HG03135 (cell line): ENCODE results near the gene PSMD8.
"Not testable (repeated sequence)": the region's sequence is repeated elsewhere in the genome, so short reads cannot be mapped to it uniquely, and the experiment has no call there.

ENCODE experiments used
- ATAC-seq: cut with Tn5 transposase; IDR thresholded peaks from one replicate; pipeline ENCODE4 v1.9.1; 2021; ENCODE audit warnings: mild to moderate bottlenecking, moderate library complexity; ENCODE audit not compliant: unreplicated experiment

The PSMD8 gene

DNA sequence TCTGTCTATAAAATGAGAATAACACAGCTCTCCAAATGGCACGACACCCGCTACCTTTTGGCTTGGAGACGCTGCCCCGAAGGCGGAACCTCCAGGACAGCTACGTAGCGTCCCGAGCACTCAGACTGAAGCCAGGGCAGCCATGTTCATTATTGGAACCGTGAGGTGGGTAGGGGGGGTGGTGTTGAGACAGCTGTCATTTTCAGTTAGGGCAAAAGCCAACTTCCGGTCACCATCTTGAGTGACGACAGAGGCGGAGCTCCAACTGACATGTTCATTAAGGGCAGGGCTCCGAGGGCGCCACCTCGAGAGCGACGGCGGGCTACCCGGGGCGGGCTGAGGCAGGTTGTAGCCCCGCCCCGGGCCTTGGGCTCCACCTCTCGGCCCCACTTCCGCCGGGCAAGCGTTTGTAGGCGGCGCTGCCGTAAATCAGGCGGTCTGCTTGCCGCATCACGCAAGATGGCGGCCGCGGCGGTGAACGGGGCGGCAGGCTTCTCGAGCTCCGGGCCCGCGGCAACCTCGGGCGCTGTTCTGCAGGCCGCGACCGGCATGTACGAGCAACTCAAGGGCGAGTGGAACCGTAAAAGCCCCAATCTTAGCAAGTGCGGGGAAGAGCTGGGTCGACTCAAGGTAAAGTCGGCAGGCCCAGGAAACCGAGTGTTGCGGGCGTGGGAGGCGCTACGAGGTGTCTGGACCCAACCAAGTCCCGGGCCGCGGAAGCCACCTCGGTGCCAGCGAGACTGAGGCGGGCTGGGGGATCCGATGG is at the start of gene PSMD8:
Gene PSMD8, plus strand, starts transcription at position 240 of the 766 bp plus-strand sequence. Its CDS starts 31 bp downstream, at position 271.
- ATAC-seq, result peak; percentile 95

- no peak for ATAC-seq
These were observed 47.8 kb upstream of the PSMD8 start for GRCh38 chr19:38326591-38326990.

DNA sequence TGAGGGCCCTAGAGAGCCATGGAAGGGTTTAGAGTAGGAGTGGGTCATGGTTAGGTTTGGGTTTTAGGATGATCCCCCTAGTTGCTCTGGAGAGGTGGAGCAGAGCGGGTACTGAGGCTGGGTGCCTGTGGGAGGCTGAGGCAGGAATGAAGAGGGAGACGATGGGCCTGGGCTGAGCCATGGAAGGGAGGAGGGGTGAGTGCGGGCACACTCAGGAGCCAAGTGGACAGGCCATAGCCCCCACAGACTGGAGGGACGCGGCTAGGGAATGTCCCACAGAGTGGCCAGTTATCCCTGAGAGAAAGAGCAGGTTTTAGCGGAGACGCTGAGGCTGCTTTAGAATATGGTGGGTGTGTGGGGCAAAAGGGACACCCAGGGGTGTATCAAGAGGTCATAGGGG is 44.7 kb upstream of the PSMD8 start:
- ATAC-seq, result no peak

DNA sequence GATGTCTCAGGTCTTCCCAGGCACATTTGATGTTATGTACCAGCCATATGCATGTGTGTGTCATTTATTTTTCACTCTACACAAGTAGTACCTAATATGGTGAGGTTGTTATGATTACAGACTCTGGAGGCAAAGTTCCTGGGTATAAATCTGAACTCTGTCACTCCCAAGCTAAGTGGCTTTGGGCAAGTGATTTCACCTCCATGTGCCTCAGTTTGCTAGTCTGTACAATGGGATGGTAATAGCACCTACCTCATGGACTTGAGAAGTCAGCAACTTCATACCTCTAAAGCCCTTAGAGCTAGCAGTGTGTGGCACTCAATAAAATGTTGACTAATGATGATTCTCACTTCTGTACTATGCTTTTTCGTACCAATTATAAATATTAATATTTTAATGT is 42.6 kb upstream of the PSMD8 start:
- ATAC-seq, result no peak

DNA sequence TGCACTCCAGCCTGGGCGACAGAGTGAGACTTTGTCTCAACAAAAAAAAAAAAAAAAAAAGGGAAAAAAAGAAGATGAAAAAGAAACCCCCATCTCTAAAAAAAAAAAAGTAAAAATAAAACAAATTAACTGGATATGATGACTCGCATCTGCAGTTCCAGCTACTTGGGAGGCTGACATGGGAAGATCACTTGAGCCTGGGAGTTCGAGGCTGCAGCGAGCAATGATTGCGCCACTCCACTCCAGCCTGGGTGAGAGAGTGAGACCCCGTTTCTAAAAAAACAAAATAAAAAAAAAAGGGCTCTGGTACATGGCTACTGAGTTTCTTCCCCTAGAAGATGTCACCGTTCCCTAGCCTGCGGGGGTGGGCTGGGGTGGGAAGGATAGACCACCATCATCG is 41.1 kb upstream of the PSMD8 start:
- ATAC-seq, result no peak

DNA sequence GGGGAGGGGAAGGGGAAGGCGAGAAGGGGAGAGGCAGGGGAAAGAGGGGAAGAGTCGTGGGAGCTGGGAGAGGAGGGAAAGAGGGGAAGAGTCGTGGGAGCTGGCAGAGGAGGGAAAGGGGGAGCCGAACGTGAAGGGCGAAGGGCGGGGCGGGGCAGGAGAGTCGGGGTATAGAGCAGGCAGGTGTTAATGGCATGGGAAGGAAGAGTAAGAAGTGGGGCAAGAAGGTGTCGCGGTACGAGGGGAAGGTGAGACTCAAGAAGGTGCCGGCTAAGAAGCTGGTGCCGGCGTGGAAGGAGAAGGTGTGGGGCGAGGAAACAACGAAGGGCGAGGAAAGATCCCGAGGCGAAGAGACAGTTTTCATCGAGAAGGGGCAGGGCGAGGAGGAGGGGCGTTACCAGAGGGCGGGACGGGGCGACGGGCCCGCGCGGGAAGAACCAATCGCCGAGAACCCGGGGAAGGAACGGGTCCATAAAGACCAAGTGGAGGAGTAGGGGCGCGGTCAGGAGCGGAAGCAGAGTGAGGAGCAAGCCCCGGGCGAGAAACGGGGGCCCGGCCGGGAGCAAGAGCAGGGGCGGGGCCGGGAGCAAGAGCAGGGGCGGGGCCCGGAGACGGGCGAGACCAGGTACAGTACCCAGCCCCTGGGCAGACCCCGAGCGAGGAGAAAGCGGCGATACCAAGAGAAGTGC is 38.3 kb upstream of the PSMD8 start:
- ATAC-seq, result peak; percentile 66

- ATAC-seq, result peak; percentile 54
These were observed 37.6 kb upstream of the PSMD8 start for GRCh38 chr19:38336638-38337359.

DNA sequence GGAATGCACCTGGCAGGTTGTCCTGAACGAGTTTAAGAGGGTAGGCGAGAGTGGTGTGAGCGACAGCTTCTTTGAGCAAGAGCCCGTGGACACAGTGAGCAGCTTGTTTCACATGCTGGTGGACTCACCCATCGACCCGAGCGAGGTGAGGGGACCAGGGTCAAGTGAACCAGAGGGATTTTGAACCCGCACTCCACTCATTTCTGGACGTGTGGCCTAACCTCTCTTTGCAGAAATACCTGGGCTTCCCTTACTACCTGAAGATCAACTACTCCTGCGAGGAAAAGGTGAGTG is 37.1 kb upstream of the PSMD8 start:
- ATAC-seq, result no peak

DNA sequence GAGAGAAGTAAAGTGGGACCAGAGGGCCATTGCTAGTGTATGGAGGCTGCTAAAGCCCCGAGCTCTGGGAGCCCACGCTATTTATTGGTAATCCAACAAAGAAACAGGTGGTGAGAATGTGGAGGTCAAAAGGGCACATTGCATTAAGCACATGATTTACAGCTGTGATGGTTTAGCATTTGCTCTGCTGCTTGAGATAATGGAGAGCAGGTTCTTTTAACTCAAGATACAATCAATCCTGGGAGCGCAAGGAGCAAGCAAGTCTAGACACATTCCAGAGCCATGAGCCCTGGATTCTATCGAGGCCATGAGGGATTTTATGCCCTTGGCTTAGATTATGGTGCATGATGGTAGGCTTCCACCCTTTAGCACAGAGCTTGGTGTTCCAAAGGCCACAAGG is 35.4 kb upstream of the PSMD8 start:
- not testable (repeated sequence) for ATAC-seq

DNA sequence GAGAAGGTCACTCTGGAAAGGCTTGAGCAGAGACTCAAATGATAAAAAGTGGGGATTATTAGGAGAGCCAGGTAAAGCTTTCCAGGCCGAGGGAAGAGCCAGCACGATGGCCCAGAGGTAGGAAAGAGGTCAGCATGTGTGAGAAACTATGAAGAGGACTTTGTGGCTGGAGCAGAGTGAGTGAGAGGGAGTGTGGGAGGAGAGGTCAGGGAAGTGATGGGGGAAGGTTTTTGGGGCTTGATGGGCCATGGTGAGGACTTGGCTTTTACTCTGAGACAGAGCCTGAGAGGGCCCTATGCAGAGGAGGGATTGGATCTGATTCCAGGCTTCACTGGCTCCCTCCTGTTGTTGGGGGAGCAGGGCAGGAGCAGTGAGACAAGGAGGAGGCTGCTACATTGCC is 33.4 kb upstream of the PSMD8 start:
- ATAC-seq, result no peak

DNA sequence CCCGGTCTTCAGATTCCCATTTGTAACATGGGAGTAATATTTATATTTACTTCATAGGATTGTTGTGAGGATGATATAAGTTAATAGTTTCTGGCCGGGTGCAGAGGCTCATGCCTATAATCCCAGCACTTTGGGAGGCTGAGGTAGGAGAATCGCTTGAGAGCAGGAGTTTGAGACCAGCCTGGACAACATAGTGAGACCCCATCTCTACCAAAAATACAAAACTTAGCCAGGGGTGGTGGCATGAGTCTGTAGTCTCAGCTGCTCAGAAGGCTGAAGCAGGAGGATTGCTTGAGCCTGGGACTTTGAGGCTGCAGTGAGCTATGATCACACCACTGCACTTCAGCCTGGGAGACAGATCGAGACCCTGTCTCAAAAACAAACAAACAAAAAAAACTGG is 27.5 kb upstream of the PSMD8 start:
- ATAC-seq, result no peak

- no peak for ATAC-seq
These were observed 23.5 kb upstream of the PSMD8 start for GRCh38 chr19:38350883-38351282.

GRCh38 chr19:38351865-38352395 is 22.4 kb upstream of the PSMD8 start:
- ATAC-seq, result no peak

DNA sequence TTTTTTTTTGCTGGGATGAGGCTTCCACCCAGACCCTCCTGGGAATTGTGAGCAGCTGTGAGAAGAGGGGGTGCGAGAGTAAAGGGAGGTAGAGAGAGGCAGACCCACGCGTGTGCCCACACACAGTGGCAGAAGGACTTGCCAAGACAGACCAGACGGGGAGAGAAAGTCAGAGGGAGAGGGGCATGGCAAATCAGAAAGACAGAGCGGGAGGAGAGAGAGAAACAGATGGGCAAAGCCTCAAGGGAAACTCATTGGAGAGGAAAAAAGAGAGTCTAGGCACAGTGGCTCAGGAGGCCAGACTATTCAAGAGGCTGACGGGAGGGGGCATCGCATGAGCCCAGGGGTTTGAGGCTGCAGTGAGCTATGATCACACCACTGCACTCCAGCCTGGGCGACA is 21.8 kb upstream of the PSMD8 start:
- no peak for ATAC-seq

DNA sequence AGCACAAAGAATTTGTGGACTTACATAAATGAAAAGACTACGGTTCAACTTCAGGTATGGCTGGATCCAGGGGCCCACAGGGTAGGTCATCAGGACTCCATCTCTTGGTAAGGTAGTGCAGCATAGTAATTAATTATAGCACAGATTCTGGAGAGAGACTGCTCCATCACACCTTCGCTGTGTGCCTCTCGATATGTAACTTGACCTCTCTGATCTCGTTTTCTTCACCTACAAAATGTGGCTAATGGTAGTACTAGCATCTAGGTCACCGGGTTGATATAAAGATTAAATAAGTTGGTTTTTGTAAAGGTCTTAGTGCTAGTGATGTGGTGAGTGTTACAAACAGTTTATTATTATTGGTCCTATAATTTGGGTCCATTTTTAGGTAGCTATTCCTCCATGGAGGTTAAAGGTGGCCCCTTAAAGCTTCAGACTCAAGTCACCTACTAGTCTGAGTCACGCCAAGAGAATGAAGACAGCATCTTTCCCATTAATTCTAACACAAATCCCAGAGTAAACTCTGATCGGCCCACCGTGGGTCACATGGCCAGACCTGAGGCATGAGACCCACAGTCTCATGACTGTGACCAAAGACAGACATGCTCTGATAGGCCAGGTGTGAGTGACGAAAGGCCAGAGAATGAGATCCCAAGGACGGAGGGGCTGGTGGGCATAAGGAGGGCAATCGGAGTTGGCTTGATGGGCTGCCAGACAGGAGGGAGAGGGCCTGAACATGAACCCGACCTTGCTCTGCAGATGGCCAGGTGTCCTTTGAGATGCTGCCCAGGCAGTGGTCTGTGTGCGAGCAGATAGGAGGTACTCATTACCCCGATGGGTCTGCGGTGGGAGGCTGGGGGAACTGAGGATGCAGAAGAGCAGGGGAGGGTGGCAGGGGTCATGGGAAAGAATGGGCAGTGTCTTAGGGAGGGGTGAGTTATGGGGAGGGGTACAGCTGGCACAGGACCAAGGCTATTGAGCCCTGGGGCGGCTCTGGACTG is 18.3 kb upstream of the PSMD8 start:
- no peak for ATAC-seq

DNA sequence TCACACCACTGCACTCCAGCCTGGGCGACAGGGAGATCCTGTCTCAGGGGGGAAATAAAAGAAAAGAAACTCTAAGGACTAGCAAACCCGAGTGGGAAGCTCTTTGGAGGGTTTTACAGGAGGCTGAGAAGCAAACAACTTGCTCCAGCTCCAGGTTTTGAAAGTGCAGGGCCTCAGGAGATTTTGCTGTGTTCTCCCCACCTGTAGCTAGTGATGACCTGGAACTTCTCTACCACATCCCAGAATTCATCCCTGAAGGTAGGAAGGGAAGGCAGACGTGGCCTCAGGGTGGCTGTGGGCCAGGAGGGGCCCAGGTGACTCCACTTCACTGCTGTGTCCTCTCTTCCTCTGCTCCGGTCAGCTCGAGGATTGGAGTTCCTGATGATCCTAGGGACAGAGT is 16.3 kb upstream of the PSMD8 start:
- ATAC-seq, result no peak

DNA sequence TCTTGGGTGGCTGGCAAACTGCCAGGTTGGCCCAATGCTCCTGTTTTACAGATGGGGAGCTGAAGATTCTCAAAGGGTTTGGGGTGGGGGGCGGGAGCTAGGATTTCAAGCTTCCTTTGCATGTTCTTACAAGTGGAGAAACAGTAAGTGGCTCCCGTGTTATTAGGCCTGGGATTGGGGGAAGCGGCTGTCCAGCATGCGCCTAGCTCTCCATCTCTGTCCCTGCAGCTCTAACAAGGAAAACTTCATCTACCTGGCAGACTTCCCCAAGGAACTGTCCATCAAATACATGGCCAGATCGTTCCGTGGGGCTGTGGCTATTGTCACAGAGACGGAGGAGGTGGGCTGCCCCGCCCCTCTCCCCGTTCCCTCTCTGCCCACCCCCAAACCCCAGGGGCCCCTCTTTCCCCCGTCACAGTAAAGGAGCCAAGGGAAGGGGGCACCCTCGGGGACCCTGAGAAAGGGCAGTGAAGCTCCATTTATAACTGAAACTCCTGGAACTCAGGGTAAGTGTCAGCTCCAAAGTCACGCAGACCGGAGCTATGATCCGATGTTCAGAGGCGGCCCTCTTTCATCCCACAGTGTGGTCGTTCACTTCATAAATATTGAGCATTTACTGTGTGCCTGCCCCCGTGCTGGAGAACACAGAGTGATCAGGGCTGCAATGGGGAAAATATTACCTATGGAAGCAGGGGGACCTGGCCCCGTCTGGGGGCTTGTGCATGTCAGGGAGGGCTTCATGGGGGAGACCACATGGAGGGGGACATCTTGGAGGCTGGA is 14.9 kb upstream of the PSMD8 start:
- ATAC-seq, result no peak

GRCh38 chr19:38360351-38360750 is 14.0 kb upstream of the PSMD8 start:
- no peak for ATAC-seq

DNA sequence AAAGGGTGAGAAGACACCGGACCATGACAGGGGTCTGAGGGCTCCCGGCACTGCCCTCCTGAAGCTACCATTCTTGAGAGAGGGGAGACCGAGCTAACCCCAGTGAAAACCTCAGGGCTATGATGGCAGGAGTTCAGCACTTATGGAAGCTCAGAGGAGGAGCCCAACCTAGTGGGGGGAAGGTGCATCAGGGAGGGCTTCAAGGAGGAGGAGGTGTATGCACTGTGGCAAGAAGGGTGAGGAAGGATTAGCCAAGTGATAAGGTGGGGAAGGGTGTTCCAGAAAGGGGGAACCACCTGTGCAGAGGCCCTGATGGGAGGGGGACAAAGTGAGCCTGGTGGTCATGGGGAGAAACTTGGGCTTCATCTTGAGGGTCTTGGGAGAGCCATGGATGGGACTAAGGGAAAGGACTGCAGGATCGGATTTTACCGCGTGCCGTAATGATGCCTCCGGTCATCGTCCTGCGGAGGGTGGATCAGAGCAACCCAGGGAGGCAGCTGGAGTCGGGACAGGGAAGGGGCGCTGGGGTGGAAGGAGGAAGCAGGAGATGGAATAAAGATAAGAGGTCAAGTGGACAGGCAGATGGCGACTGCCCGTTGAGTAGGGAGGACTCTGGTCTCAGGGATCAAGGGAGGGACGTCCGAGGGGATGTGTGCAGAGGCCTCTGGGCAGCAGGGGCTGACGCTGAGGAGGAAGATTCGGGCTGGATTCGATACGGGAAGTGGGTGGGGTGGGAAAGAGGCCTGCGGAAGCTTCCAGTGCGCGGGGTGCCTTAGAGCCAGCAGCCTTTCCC is 13.3 kb upstream of the PSMD8 start:
- no peak for ATAC-seq
